Activated CD8-positive, alpha-beta T cell treated with anti-CD3 and anti-CD28 coated beads for 36 hours (primary cell): ENCODE data around the gene NEK5. TPM values are rescaled to one million over a fixed set of nuclear protein-coding genes. Genes with fewer than 3 reads are reported as not detected.
"Not testable (repeated sequence)": the region's sequence is repeated elsewhere in the genome, so short reads cannot be mapped to it uniquely, and the experiment has no call there.

ENCODE experiments used
- ATAC-seq: fragments of 200-7000 bp; cut with Tn5 transposase; one replicate; pipeline ENCODE4 v1.10.0; 2021; ENCODE audit warnings: mild to moderate bottlenecking, moderate library complexity
- CTCF ChIA-PET: fragments of 350-600 bp; sonication (Branson Sonifier 250); formaldehyde crosslinking; loops from one replicate; lab custom pipeline; 2021; ENCODE audit warnings: antibody characterized with exemption; lab: Charles Lee
- POLR2A ChIA-PET: fragments of 350-600 bp; sonication (Branson Sonifier 250); formaldehyde crosslinking; loops from one replicate; lab custom pipeline; 2021; ENCODE audit warnings: antibody characterized with exemption; lab: Charles Lee
- DNase-seq: peaks from one replicate; pipeline ENCODE4 v3.0.0-alpha.2; 2020
- H3K27ac Mint-ChIP-seq: one replicate; pipeline ENCODE4 v1.8.0; 2021; ENCODE audit warnings: mild to moderate bottlenecking, mixed read lengths
- H3K27me3 Mint-ChIP-seq: one replicate; pipeline ENCODE4 v1.8.0; 2021; ENCODE audit warnings: mixed read lengths
- H3K36me3 Mint-ChIP-seq: one replicate; pipeline ENCODE4 v1.8.0; 2021; ENCODE audit warnings: low read depth, mixed read lengths
- H3K4me1 Mint-ChIP-seq: one replicate; pipeline ENCODE4 v1.8.0; 2021; ENCODE audit warnings: low read depth, mixed read lengths
- H3K4me3 Mint-ChIP-seq: one replicate; pipeline ENCODE4 v1.8.0; 2021; ENCODE audit warnings: mild to moderate bottlenecking, moderate library complexity, mixed read lengths
- H3K9me3 Mint-ChIP-seq: one replicate; pipeline ENCODE4 v1.8.0; 2021; ENCODE audit warnings: mixed read lengths
- intact Hi-C: fragments of 100-400 bp; cut with micrococcal nuclease; formaldehyde crosslinking; loops from one replicate; pipeline ENCODE4 v1.10.0; 2022
- total RNA-seq, 2 experiments: library from RNA; stranded (reverse); gene quantifications; one replicate each; pipeline ENCODE4 v1.2.3, GENCODE V29; 2021
- TF ChIP-seq, protein P1 (sequence below): fragments of 200-600 bp; IDR thresholded peaks from one replicate; pipeline ENCODE4 v1.8.0; 2022; ENCODE audit warnings: antibody characterized with exemption, mild to moderate bottlenecking

The NEK5 gene
- total RNA-seq, 2 experiments from 2014 or later: 0.11 to 0.16 TPM

DNA sequence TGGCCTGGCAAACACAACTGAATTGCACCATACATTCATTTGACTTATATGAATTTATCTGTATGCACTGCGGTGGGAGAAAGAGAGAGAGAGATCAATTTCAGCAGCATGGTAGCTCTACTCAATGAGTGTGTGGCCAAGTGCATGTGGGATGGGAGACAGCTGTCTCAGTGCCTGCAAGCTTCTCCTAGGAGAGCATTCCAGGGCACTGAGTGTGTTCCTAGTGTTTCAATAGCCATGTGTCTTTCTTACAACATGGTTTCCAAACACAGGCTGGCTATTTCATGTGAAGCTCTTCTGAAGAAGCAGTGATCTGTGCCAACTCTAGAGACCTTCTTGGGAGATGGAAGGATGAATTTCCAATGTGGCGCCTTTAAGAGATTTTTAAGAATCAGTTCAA lies 43.5 kb downstream of the NEK5 start:
- Mint-ChIP-seq H3K9me3 (no peaks in the 10 kb centered on the region), H3K27ac (no peak overlapping the region), H3K4me1 (no peaks in the 10 kb centered on the region), H3K27me3 (peaks cover 1% of the 10 kb centered on the region), H3K36me3 (no peaks in the 10 kb centered on the region), H3K4me3 (no peak overlapping the region)
- DNase-seq (no peak), ATAC-seq (no peak)
- ChIA-PET CTCF (interaction anchor here (1.0 to 1.1 kb wide), 2 partner anchors 14 to 42 kb away, joined by 3 read pairs; no protein-coding TSS in a partner anchor), POLR2A (no interaction called here)
- intact Hi-C loops: no loop called here
- TF ChIP-seq, protein P1, sequence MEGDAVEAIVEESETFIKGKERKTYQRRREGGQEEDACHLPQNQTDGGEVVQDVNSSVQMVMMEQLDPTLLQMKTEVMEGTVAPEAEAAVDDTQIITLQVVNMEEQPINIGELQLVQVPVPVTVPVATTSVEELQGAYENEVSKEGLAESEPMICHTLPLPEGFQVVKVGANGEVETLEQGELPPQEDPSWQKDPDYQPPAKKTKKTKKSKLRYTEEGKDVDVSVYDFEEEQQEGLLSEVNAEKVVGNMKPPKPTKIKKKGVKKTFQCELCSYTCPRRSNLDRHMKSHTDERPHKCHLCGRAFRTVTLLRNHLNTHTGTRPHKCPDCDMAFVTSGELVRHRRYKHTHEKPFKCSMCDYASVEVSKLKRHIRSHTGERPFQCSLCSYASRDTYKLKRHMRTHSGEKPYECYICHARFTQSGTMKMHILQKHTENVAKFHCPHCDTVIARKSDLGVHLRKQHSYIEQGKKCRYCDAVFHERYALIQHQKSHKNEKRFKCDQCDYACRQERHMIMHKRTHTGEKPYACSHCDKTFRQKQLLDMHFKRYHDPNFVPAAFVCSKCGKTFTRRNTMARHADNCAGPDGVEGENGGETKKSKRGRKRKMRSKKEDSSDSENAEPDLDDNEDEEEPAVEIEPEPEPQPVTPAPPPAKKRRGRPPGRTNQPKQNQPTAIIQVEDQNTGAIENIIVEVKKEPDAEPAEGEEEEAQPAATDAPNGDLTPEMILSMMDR: no peak

DNA sequence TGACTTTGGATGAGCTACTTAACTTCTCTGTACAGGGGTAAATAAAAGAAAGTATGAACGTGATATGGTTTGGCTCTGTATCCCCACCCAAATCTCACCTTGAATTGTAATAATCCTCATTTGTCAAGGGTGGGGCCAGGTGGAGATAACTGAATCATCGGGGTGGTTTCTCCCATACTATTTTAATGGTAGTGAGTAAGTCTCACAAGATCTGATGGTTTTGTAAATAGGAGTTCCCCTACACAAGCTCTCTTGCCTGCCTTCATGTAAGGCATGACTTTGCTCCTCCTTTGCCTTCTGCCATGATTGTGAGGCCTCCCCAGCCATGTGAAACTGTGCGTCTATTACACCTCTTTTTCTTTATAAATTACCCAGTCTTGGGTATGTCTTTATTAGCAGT lies 43.9 kb downstream of the NEK5 start:
- H3K27me3 Mint-ChIP-seq, H3K36me3 Mint-ChIP-seq, POLR2A ChIA-PET, H3K4me1 Mint-ChIP-seq, H3K9me3 Mint-ChIP-seq, intact Hi-C loops, H3K27ac Mint-ChIP-seq, ATAC-seq, DNase-seq, H3K4me3 Mint-ChIP-seq: not testable (repeated sequence)
- CTCF ChIA-PET: interaction anchor here (1.1 kb wide), 1 partner anchor 14 kb away, joined by 3 read pairs; no protein-coding TSS in a partner anchor

DNA sequence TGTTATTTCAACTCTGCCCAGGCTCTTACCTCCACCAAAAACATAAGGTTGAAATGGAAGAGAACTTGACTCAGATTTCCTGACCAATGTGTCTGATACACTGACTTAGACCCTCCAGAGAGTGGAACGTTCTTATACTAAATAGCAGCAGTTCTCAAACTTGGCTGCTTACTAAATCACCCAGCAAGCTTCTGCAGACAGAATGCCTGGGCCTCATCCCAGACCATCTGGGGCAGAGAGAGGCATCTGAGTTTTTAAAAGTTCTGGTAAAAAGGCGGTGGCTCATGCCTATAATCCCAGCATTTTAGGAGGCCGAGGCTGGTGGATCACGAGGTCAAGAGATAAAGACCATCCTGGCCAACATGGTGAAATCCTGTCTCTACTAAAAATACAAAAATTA lies 46.3 kb downstream of the NEK5 start:
- CTCF ChIA-PET: no interaction called here
- Mint-ChIP-seq H3K9me3 (no peaks in the 10 kb centered on the region), H3K27me3 (peaks cover 1% of the 10 kb centered on the region), H3K27ac (no peak overlapping the region), H3K4me1 (no peaks in the 10 kb centered on the region), H3K4me3 (no peak overlapping the region), H3K36me3 (no peaks in the 10 kb centered on the region)
- POLR2A ChIA-PET: no interaction called here
- intact Hi-C loops: no loop called here
- no peak for ATAC-seq
- no peak for DNase-seq
- TF ChIP-seq, protein P1: no peak

DNA sequence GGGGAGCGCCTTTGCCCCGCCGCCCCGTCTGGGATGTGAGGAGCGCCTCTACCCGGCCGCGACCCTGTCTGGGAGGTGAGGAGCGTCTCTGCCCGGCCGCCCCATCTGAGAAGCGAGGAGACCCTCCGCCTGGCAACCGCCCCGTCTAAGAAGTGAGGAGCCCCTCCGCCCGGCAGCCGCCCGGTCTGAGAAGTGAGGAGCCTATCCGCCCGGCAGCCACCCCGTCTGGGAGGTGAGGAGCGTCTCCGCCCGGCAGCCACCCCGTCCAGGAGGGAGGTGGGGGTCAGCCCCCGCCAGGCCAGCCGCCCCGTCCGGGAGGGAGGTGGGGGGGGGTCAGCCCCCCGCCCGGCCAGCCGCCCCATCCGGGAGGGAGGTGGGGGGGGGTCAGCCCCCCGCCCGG lies 49.0 kb downstream of the NEK5 start:
- CTCF ChIA-PET, POLR2A ChIA-PET, H3K27ac Mint-ChIP-seq, H3K4me1 Mint-ChIP-seq, H3K9me3 Mint-ChIP-seq, H3K36me3 Mint-ChIP-seq, H3K27me3 Mint-ChIP-seq, intact Hi-C loops, H3K4me3 Mint-ChIP-seq, ATAC-seq, DNase-seq: not testable (repeated sequence)

DNA sequence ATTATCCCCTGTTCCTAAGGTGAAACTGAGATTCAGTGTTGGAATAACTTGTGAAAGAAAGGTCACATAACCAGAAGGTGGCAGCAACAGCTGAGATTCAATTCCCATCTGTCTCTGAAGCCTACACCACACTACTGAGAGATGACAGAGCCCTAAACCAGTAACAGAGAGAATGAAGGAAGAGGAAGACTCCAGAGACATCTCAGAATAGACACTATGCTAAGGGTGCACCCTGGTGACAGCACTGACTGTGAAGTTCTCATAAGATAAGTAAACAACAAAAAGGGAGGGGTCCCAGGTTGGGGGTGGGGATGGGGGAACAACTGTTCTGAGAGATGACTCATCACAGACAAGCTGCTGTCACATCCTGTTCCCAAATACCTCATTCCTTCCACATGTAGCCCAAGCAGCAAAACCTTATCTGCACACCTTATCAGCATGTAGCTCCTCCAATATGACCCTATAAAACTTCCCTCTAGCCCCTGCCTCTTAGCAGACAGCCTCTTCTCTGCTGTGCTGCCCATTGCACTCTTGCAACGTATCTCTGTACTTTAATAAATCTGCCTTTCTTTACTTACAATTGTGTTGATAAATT lies 57.8 kb downstream of the NEK5 start:
- CTCF ChIA-PET: interaction anchor here (1.3 kb wide), 1 partner anchor 14 kb away, joined by 3 read pairs; no protein-coding TSS in a partner anchor
- Mint-ChIP-seq H3K27ac (no peak overlapping the region), H3K9me3 (peaks cover 13% of the 10 kb centered on the region), H3K27me3 (peaks cover 24% of the 10 kb centered on the region), H3K4me1 (peaks cover 7% of the 10 kb centered on the region), H3K4me3 (no peak overlapping the region), H3K36me3 (no peaks in the 10 kb centered on the region)
- TF ChIP-seq, protein P1: no peak
- peak; percentile 41 for DNase-seq
- POLR2A ChIA-PET: no interaction called here
- intact Hi-C loops: no loop called here
- peak; percentile 64 for ATAC-seq

DNA sequence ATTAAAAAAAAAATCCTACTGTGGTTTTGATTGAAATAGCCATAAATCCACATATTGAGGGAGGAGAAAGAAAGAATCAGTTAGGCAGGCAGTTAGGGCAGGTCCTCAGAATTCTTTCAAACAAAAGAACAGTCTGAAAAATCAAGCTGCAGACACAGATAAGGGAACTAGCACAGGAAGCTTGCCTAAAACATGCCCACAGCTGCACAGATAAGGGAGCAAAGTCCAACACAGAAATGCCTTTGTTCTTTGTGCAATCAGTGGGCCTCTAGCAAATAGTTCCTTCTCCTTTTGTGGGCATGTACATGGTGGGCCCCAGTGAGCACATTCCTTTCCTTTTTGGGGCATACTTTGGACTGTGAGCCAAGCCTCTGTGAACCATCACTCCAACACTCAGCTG lies 61.6 kb downstream of the NEK5 start:
- Mint-ChIP-seq H3K27me3 (peaks cover 12% of the 10 kb centered on the region), H3K9me3 (peaks cover 16% of the 10 kb centered on the region), H3K4me1 (peaks cover 7% of the 10 kb centered on the region), H3K36me3 (no peaks in the 10 kb centered on the region), H3K4me3 (no peak overlapping the region), H3K27ac (no peak overlapping the region)
- ATAC-seq (no peak), DNase-seq (peak; percentile 3)
- TF ChIP-seq, protein P1: no peak
- intact Hi-C loops: no loop called here
- CTCF ChIA-PET: no interaction called here
- POLR2A ChIA-PET: no interaction called here
